22Rv1 (cell line): ENCODE data around the gene BRDT.

Experiments used
- H3K27ac ChIP-seq: fragments of 450-650 bp; 2 replicates; pipeline ENCODE4 v1.5.1; 2017
- ZFX ChIP-seq: fragments of 450-650 bp; IDR thresholded peaks from 2 replicates; pipeline ENCODE4 v1.6.1; 2017; ENCODE audit warnings: antibody characterized with exemption, borderline replicate concordance
- TF ChIP-seq, protein P1 (sequence below): fragments of 450-650 bp; IDR thresholded peaks from 2 replicates; pipeline ENCODE4 v1.5.1; 2017; ENCODE audit warnings: mild to moderate bottlenecking

The BRDT gene

DNA sequence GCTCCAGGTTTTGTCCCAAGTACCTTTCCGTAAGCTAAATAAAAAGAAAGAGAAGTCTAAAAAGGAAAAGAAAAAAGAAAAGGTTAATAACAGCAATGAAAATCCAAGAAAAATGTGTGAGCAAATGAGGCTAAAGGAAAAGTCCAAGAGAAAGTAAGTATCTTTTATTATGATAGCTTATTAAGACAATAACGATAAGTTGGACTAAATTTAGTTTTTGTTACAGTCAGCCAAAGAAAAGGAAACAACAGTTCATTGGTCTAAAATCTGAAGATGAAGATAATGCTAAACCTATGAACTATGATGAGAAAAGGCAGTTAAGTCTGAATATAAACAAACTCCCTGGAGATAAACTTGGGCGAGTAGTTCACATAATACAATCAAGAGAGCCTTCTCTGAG, 31.5 kb downstream of the BRDT start:
- no peak overlapping the region for H3K27ac ChIP-seq
- TF ChIP-seq ZFX, result no peak
- TF ChIP-seq, protein P1, sequence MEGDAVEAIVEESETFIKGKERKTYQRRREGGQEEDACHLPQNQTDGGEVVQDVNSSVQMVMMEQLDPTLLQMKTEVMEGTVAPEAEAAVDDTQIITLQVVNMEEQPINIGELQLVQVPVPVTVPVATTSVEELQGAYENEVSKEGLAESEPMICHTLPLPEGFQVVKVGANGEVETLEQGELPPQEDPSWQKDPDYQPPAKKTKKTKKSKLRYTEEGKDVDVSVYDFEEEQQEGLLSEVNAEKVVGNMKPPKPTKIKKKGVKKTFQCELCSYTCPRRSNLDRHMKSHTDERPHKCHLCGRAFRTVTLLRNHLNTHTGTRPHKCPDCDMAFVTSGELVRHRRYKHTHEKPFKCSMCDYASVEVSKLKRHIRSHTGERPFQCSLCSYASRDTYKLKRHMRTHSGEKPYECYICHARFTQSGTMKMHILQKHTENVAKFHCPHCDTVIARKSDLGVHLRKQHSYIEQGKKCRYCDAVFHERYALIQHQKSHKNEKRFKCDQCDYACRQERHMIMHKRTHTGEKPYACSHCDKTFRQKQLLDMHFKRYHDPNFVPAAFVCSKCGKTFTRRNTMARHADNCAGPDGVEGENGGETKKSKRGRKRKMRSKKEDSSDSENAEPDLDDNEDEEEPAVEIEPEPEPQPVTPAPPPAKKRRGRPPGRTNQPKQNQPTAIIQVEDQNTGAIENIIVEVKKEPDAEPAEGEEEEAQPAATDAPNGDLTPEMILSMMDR, result no peak

DNA sequence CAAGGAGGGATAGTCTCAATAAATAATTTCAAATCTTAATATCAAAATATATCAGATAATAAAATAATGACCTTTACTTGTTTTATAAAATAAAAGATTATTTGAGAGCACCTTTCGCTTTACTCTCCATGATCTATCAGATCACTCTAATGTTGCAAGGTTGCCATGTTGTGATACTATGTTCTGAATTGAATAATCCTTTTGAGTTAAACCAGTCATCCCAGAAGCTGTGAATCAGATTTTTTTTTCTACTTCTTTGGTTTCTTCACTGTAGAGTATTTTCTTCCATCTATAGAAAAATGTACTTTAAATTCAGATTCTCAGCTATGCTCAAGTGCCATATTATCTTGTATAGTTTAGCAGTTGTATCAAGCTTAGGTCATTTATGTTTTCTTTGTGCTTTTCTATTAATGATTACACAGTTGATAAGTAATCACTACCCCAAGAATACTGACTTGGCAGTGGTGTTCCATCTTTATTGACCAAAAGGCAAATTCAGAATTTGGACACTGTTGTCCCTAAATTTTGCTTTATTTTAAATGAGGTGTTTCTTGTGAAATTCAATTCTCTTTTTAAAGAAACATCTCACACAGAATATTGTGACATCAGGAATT, 32.9 kb downstream of the BRDT start:
- H3K27ac ChIP-seq, result no peak overlapping the region
- no peak for TF ChIP-seq ZFX
- TF ChIP-seq, protein P1, result no peak

DNA sequence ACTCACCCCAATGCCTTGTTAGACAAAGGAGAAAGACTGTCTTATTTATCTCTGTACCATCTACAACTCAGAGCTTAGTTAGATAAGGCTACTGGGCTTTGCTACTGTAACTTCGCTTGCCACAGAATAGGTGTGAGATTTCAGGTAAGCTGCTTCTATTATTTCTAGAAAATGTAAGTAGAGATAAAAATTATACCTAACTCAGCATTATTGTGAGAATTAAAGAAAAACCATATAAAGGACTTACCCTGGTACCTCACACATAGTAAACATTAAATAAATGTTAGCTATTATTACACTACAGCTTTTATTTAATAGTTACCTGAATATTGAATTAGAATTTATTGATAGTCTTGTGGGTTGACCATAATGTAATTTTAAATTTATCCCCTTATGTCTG, 44.1 kb downstream of the BRDT start:
- no peak overlapping the region for H3K27ac ChIP-seq
- no peak for TF ChIP-seq ZFX
- TF ChIP-seq, protein P1, result no peak

DNA sequence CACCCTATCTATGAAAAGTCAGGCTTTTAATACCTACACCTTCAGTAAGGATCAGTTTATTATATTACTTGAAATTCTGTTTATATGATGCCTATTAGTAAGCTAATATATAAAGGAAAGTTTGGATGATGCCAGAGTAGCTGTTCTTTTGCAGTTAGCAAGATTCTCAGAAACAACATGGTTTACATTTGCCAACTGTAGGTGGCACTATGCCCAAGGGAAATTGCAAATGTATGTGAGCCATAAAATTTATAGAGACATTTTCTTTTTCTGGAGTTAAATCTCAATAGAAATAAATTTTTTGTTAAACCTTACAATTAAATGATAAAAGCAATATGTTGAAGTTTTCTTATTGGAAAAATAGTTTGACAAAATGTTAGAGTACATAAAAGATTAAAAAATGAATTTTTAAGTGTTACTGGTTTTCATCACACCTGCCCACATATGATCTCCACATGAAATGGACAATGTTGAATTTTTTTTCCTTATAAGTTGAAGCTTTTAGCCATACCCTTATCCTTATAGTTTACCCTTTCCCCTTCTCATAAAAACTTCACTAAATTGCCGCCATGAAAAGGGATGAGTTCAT, 48.5 kb downstream of the BRDT start:
- no peak for TF ChIP-seq ZFX
- TF ChIP-seq, protein P1, result peak; percentile 82
- no peak overlapping the region for H3K27ac ChIP-seq

DNA sequence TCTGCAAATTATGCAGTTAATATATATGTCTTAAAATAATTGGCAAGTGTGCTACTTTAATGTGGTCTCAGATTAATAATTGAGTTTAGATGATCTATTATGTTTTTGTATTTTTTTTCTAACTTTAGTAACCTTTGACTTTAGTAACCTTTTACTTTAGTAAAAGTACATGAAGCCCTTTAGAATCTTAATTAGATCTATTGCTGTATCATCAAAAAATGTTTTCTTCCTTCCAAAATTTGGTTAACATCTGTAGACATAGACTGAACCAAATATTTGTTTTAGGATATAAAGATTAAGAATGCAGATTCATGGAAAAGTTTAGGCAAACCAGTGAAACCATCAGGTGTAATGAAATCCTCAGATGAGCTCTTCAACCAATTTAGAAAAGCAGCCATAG, 54.9 kb downstream of the BRDT start:
- H3K27ac ChIP-seq, result no peak overlapping the region
- TF ChIP-seq, protein P1, result no peak
- TF ChIP-seq ZFX, result no peak

DNA sequence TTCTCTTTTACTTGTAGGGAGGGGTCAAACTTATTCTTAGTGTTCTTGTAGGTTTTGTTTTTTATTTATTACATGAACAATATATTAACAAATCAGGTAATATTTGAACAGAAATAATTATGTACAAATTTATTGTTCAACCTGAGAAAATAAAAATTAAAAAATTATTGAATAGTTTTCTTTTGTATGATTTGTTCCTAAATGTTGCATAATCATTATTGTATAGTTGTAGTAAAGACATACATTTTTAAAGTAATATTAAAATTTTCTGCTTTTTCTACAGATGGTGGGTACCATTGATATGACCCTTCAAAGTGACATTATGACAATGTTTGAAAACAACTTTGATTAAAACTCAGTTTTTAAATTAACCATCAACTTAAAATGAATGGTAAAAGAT, 64.7 kb downstream of the BRDT start:
- no peak overlapping the region for H3K27ac ChIP-seq
- no peak for TF ChIP-seq ZFX
- TF ChIP-seq, protein P1, result no peak

DNA sequence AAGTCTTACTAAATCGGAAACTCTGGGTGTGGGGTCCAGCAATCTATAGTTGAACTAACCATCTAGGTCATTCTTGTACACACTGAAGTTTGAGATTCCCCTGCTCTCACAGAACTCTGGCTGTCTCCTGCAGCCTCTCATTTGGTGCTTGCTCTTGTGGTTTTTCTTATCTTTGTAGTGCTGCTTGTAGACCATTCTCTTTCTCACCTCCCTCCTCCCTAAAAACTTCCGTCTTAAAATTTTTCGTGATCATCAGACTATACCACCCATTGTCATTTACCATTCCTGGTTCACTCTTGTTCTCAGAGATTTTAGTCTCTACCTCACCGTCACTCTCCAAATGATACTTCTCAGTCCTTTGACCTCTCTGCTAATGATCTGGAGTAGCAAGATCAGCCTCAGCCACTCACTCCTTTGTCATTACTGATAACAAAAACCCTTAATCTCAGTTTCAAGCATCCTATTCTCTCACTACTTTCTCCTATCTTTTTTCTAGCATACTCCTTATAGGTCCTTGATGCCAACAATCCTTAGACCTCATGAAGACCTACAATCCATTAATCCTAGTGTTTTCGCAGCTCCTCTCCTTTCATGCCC, 67.6 kb downstream of the BRDT start:
- TF ChIP-seq, protein P1, result no peak
- no peak overlapping the region for H3K27ac ChIP-seq
